ENCODE data around the gene CGNL1. TPM values are rescaled to one million over a fixed set of nuclear protein-coding genes. Genes with fewer than 3 reads are reported as not detected.

Gene CGNL1
- 0.12 and 1.3 TPM in 2 replicates for total RNA-seq (2014; rRNA removed; shearing (Covaris generic))

GRCh38 chr15:57375827-57376695, at the start of gene CGNL1:
Gene CGNL1 (plus strand): TSS chr15:57376505. CDS start chr15:57438000, 61,495 bp downstream.
- DNase-seq (ENCODE audit: low read depth): peak; percentile 34

GRCh38 chr15:57327985-57328471, 48.3 kb upstream of the CGNL1 start:
- peak; percentile 99 for DNase-seq (ENCODE audit: low read depth)

GRCh38 chr15:57328479-57328878, 47.8 kb upstream of the CGNL1 start:
- DNase-seq (ENCODE audit: low read depth): no peak

- DNase-seq (ENCODE audit: low read depth): no peak
Measured at GRCh38 chr15:57328897-57329296, 47.4 kb upstream of the CGNL1 start.

GRCh38 chr15:57329582-57330367, 46.5 kb upstream of the CGNL1 start:
- peak; percentile 63 for DNase-seq (ENCODE audit: low read depth)

GRCh38 chr15:57330619-57331340, 45.5 kb upstream of the CGNL1 start:
- no peak for DNase-seq (ENCODE audit: low read depth)

GRCh38 chr15:57332326-57332725, 44.0 kb upstream of the CGNL1 start:
- DNase-seq (ENCODE audit: low read depth): no peak

- peak; percentile 61 for DNase-seq (ENCODE audit: low read depth)
Measured at GRCh38 chr15:57333487-57333886, 42.8 kb upstream of the CGNL1 start.

- DNase-seq (ENCODE audit: low read depth): peak; percentile 65
Measured at GRCh38 chr15:57334257-57334656, 42.0 kb upstream of the CGNL1 start.

GRCh38 chr15:57335293-57335715, 41.0 kb upstream of the CGNL1 start:
- DNase-seq (ENCODE audit: low read depth): no peak

GRCh38 chr15:57335719-57336118, 40.6 kb upstream of the CGNL1 start:
- no peak for DNase-seq (ENCODE audit: low read depth)

GRCh38 chr15:57337868-57338411, 38.4 kb upstream of the CGNL1 start:
- DNase-seq (ENCODE audit: low read depth): peak; percentile 53

GRCh38 chr15:57339321-57339720, 37.0 kb upstream of the CGNL1 start:
- no peak for DNase-seq (ENCODE audit: low read depth)

GRCh38 chr15:57340682-57341259, 35.5 kb upstream of the CGNL1 start:
- peak; percentile 54 for DNase-seq (ENCODE audit: low read depth)

- DNase-seq (ENCODE audit: low read depth): no peak
Measured at GRCh38 chr15:57343048-57343447, 33.3 kb upstream of the CGNL1 start.

- DNase-seq (ENCODE audit: low read depth): no peak
Measured at GRCh38 chr15:57343498-57343897, 32.8 kb upstream of the CGNL1 start.

- no peak for DNase-seq (ENCODE audit: low read depth)
Measured at GRCh38 chr15:57344282-57344681, 32.0 kb upstream of the CGNL1 start.

- peak; percentile 34 for DNase-seq (ENCODE audit: low read depth)
Measured at GRCh38 chr15:57345584-57345983, 30.7 kb upstream of the CGNL1 start.

- DNase-seq (ENCODE audit: low read depth): no peak
Measured at GRCh38 chr15:57348081-57348480, 28.2 kb upstream of the CGNL1 start.

- no peak for DNase-seq (ENCODE audit: low read depth)
Measured at GRCh38 chr15:57352535-57353316, 23.6 kb upstream of the CGNL1 start.
